Superior temporal gyrus (tissue), 1 donor: ENCODE data around the gene ZNF768.
"Not testable (repeated sequence)": the region's sequence is repeated elsewhere in the genome, so short reads cannot be mapped to it uniquely, and the experiment has no call there.

Experiments
- DNase-seq: peaks from one replicate; pipeline ENCODE4 v3.0.0-alpha.2; 2016; ENCODE audit errors: extremely low spot score

ZNF768 gene

DNA sequence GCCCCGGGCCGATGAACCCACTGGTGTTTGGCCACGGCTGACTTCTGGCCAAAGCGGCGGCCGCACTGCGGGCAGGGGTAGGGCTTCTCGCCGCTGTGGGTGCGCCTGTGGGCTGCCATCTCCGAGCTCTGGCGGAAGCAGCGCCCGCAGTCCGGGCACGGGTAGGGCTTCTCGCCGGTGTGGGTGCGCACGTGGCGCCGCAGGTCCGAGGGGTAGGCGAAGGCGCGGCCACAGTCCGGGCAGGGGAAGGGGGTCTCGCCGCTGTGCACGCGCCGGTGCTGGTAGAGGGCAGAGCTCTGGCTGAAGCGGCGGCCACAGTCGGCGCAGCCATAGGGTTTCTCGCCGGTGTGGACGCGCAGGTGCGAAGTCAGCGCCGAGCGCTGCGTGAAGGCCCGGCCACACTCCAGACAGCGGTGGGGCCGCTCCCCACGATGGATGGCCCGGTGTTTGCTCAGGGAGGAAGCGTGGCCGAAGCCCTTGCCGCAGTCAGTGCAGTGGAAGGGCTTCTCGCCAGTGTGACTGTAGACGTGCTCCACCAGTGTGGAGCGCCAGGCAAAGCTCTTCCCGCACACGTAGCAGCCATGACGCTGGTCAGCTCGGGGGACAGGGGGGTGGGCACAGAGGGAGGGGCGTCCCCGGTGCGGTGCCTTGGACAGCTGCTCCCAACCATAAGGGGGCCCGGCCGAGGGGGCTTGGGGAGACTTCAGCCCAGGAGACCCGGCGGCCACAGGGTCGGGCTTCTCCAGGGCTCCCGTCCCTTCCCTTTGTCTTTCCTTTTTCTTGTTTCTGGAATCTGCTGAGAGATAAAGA, 29.2 kb upstream of the ZNF768 start:
- DNase-seq, result no peak

DNA sequence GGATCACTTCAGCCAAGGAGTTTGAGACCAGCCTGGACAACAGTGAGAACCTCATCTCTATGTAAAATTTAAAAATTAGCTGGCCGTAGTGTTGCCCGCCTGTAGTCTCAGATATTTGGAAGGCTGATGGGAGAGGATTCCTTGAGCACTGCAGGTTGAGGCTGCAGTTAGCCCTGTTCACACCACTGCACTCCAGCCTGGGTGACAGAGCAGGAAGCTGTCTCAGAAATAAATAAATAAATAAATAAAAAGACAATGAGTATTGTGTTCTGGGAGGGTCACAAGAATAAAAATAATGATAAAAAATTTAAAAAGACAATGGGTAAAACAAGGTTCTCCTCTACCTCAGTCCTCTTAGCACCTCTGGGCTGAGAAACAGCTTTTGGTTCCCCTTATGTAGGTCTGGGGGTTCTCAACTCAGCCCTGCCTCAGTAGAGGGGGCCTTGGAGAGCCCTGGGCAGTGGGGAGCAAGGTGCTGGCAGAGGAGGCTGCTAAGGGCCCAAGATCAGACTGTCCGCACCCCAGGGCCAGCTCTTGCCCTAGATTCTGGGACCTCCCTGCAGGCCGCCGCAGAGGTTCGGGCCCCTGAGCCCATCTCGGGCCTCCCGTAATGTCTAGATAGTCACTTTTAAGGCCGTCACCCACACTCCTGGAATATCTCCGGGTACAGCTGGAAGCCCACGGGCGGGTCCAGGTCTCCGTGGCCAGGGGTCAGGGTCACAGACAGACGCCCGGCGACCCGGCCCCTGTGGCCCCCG, 28.4 kb upstream of the ZNF768 start:
- DNase-seq, result no peak

- DNase-seq, result no peak
Observed at GRCh38 chr16:30553393-30553899, 27.1 kb upstream of the ZNF768 start.

DNA sequence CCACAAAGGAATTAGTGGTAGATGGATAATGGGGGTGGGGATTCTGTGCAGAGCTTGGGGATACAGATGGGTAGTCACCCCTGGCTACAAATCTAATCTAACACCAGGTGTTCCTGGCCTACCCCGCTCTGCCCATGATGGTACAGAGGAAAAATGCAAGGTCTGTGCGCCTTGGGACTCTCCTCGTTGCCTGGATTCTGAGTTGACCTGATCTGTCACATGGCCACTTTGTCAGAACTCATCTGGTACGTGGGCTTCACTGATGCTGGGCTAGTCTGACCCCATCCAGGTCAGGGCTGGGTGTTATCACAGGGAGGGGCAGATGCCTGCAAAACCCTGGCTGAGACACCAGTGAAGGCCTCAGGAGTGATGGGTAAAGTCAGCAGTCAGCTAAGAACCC, 26.6 kb upstream of the ZNF768 start:
- no peak for DNase-seq

- DNase-seq, result no peak
Observed at GRCh38 chr16:30551781-30552180, 25.4 kb upstream of the ZNF768 start.

DNA sequence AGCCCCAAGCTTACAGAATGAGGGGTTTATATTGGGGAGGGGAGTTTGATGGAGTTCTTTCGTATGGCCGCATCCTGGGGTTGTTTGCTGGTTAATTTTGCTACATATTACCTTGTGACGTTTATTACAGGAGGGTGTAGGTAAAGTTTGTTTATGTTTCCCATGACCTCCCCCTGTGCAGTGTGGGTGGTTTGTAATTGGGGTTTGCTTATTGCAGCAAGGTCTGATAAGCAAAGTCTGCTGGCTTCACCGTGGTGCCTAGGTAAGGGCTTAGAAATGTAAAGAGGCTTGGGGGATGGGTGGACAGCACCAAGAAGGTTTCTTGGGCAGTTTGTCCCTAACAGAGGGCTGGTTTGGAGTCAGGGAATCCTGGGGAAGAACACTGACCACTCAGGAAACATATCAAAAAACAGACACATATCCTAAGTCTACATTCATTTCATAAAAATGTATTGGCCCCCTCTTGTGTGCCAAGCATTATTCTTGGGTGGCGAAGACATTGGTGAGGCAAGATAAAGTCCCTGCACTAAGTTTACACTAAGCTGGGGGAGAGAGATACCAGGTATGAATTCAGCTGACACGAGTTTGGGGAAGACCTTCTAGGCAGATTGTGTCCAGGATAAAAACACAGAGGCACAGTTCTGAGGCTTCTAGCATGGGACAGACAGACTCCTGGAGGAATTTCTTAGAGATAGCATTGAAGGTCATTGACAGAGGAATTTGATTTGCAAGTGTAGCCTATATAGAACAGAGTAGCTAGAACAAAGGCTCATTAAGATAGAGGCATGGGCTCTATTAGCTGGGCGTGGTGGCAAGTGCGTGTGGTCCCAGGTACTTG, 22.3 kb upstream of the ZNF768 start:
- DNase-seq, result no peak

- DNase-seq, result no peak
Observed at GRCh38 chr16:30546115-30546514, 19.7 kb upstream of the ZNF768 start.

GRCh38 chr16:30543067-30543466, 16.7 kb upstream of the ZNF768 start:
- DNase-seq, result no peak

- no peak for DNase-seq
Observed at GRCh38 chr16:30541502-30542329, 15.3 kb upstream of the ZNF768 start.

- not testable (repeated sequence) for DNase-seq
Observed at GRCh38 chr16:30540916-30541464, 14.6 kb upstream of the ZNF768 start.

GRCh38 chr16:30539986-30540526, 13.7 kb upstream of the ZNF768 start:
- DNase-seq, result not testable (repeated sequence)

DNA sequence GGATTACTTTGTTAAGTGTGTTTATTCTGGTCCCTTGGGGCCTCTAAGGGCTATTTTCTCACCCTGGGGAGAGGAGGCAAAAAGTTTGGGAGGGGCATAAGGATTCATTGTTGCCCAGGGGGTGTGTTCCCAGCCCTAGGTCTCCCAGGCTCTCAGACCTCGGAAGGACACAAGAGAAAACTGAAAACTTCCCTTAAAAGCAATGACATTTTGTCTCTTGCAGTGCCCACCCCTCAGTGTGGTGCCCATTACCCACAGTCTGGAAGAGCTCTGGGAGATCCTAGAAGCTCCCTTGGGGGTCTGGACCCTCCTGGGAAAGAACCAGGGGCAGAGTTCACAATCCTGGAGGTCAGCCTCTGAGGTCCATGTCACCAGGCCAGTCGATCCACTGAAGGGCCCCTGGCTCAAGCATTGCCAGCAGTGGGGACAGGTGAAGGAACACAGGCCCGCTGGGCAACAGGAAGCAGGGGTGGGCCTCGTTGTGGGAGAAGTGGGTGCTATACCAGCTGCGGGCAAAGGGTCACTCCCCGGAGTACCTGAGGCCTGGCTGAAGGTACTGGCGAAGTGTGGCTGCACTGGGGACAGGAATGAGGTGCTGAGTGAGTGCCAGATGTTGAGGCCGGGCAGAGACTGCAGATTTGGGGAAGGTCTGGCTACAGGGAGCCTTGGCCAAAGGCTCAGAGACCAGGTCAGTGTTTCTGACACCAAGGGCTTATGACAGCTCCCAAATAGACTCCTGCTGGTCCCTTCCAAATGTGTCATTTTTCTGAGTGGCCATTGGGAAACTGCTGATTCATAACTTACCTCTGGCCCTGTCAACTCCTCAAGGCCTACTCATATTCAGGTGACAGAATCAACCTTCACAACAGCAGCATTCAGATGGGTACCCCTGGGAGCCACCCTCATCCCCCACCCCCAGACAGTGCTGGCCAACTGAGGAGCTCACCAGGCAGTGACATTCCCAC, 12.9 kb upstream of the ZNF768 start:
- DNase-seq, result no peak

DNA sequence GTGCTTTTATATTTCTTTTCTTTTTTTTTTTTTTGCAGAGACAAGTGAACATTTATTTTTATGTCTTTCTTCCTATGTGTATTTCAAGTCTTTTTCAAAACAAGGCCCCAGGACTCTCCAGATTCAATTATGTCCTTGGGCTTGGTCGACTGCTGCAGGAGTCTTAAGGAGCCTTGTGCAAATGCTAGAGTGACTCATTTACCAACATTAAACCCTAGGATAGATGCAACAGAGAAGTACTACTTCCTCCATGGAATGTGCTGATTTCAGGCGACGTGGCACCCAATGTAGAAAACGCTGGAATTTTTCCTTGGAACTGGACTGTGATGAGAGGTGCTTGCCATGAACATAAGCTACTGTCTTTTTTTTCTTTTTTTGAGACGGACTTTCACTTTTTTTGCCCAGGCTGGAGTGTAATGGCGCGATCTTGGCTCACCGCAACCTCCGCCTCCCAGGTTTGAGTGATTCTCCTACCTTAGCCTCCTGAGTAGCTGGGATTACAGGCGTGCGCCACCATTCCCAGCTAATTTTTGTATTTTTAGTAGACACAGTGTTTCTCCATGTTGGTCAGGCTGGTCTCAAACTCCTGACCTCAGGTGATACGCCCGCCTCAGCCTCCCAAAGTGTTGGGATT, 10.1 kb upstream of the ZNF768 start:
- not testable (repeated sequence) for DNase-seq

DNA sequence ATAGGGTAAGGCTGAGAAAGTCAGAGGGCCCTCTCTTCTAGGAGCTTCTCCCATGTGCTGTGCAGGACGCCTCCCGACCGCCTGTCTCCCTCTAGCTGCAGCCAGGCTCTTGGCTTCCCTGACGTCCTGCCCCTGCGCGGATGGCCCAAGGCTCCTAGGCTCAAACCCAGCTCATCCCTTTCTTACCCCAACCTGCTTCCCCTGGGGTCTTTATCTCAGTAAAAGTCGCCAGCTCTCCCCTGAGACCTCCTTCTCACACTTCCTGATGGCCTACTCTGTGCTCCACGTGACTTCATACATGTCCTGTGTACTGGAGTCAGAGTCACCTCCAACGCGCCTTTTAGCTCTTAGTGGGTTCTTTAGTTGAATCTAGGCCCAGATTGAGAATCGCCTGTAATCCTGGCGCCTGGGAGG, 9.4 kb upstream of the ZNF768 start:
- no peak for DNase-seq

GRCh38 chr16:30535106-30535776, 8.9 kb upstream of the ZNF768 start:
- peak; percentile 38 for DNase-seq

DNA sequence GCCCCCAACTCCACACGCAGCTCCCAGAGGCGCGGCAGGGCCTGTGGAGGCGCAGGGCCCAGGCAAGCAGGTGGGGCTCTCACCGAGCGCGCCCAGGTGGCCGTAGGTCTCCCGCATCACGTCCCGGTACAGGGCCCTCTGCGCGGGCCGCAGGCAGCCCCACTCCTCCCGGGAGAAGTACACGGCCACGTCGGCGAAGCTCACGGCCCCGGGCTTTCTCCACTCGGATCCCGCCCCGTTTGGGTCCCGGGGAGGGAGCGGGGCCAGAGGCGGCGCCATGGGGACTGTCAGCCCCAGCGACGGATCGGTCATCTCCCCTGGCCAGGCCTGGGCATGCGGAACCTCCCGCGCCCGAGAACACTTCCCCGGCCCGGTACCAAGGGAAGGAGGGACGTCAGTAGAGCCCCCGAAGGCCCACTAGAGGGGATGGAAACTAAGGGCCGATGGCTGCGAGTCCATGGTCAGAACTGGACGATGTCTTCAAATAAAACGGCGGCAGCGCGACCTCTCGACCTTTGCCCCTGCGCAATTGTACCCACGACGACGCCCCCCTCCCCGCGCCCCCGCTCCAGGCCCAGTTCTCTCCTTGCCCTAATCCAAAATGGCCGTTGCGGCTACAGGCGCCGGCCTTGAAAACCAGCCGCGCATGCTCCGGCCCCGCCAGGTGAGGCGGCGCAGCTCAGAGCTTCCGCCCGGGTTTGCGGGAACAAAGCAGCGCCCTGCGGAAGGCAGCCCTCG, 8.2 kb upstream of the ZNF768 start, which contains the start of gene ZNF747:
Gene ZNF747 (minus strand): TSS at position 491 of the 738 bp plus-strand sequence. CDS start 179 bp downstream, at position 312.
- DNase-seq, result peak; percentile 96

- no peak for DNase-seq
Observed at GRCh38 chr16:30533748-30534367, 7.5 kb upstream of the ZNF768 start.
